HUES48 (cell line): ENCODE data around the gene MUSTN1.

ENCODE experiments used
- H3K27ac ChIP-seq: one replicate; pipeline ENCODE4 v1.7.0; 2013; ENCODE audit warnings: low read depth, low read length, inconsistent platforms
- H3K27me3 ChIP-seq: 2 replicates; pipeline ENCODE4 v1.6.1; 2013; ENCODE audit warnings: mild to moderate bottlenecking, low read length; ENCODE audit not compliant: control insufficient read depth, insufficient read depth
- H3K36me3 ChIP-seq: 2 replicates; pipeline ENCODE4 v1.6.1; 2013; ENCODE audit warnings: low read length; ENCODE audit not compliant: control insufficient read depth, insufficient read depth
- H3K4me1 ChIP-seq: 2 replicates; pipeline ENCODE4 v1.6.1; 2013; ENCODE audit warnings: mild to moderate bottlenecking, low read length; ENCODE audit not compliant: control insufficient read depth, insufficient read depth
- H3K4me3 ChIP-seq: 2 replicates; pipeline ENCODE4 v1.5.1; 2013; ENCODE audit warnings: mild to moderate bottlenecking, low read depth, low read length
- H3K9ac ChIP-seq: 2 replicates; pipeline ENCODE4 v1.6.1; 2013; ENCODE audit warnings: mild to moderate bottlenecking, low read depth, low read length, moderate library complexity
- H3K9me3 ChIP-seq: 2 replicates; pipeline ENCODE4 v1.6.1; 2013; ENCODE audit warnings: low read length; ENCODE audit not compliant: control insufficient read depth, insufficient read depth

The MUSTN1 gene

GRCh38 chr3:52835766-52836470 lies 1.1 kb upstream of the MUSTN1 start:
- H3K4me3 ChIP-seq: no peak overlapping the region
- peaks cover 7% of the 10 kb centered on the region; the same call in 1 of the 2 replicates for H3K4me1 ChIP-seq
- H3K27ac ChIP-seq: peak overlapping the region; percentile 39
- H3K27me3 ChIP-seq: no peaks in the 10 kb centered on the region
- peaks cover 9% of the 10 kb centered on the region; the same call in 1 of the 2 replicates for H3K36me3 ChIP-seq
- no peaks in the 10 kb centered on the region for H3K9me3 ChIP-seq
- H3K9ac ChIP-seq: no peak overlapping the region

GRCh38 chr3:52833202-52833601 lies 1.6 kb downstream of the MUSTN1 start:
- Histone ChIP-seq H3K36me3 (peaks cover 4% of the 10 kb centered on the region; the same call in 1 of the 2 replicates), H3K27me3 (no peaks in the 10 kb centered on the region), H3K4me3 (no peak overlapping the region), H3K9ac (no peak overlapping the region), H3K27ac (no peak overlapping the region), H3K4me1 (peaks cover 7% of the 10 kb centered on the region; the same call in 1 of the 2 replicates), H3K9me3 (no peaks in the 10 kb centered on the region)

GRCh38 chr3:52831500-52832301 lies 3.1 kb downstream of the MUSTN1 start:
- no peaks in the 10 kb centered on the region for H3K27me3 ChIP-seq
- H3K27ac ChIP-seq: no peak overlapping the region
- H3K4me1 ChIP-seq: peaks cover 7% of the 10 kb centered on the region; the same call in 1 of the 2 replicates
- H3K9ac ChIP-seq: no peak overlapping the region
- H3K9me3 ChIP-seq: no peaks in the 10 kb centered on the region
- no peak overlapping the region for H3K4me3 ChIP-seq
- H3K36me3 ChIP-seq: peaks cover 4% of the 10 kb centered on the region; the same call in 1 of the 2 replicates

- Histone ChIP-seq H3K27ac (no peak within 1 kb of the TSS), H3K36me3 (no peaks in the 10 kb centered on the region), H3K9ac (no peak within 1 kb of the TSS), H3K27me3 (no peaks in the 10 kb centered on the region), H3K4me1 (peaks cover 6% of the 10 kb centered on the region; the same call in 1 of the 2 replicates), H3K9me3 (no peaks in the 10 kb centered on the region), H3K4me3 (no peak within 1 kb of the TSS)
Observed at GRCh38 chr3:52830535-52831258, 4.1 kb downstream of the MUSTN1 start, which contains the start of gene ITIH4. Gene ITIH4 (minus strand): TSS chr3:52830672. CDS start chr3:52830642, 30 bp downstream.

- Histone ChIP-seq H3K4me3 (no peak overlapping the region), H3K9ac (no peak overlapping the region), H3K9me3 (no peaks in the 10 kb centered on the region), H3K36me3 (no peaks in the 10 kb centered on the region), H3K27ac (no peak overlapping the region), H3K4me1 (no peaks in the 10 kb centered on the region; the same call in 1 of the 2 replicates), H3K27me3 (no peaks in the 10 kb centered on the region)
Observed at GRCh38 chr3:52829906-52830463, 4.8 kb downstream of the MUSTN1 start.

- Histone ChIP-seq H3K9me3 (no peaks in the 10 kb centered on the region), H3K27ac (no peak overlapping the region), H3K4me1 (no peaks in the 10 kb centered on the region; the same call in 1 of the 2 replicates), H3K36me3 (no peaks in the 10 kb centered on the region), H3K9ac (no peak overlapping the region), H3K4me3 (no peak overlapping the region), H3K27me3 (no peaks in the 10 kb centered on the region)
Observed at GRCh38 chr3:52829482-52829881, 5.3 kb downstream of the MUSTN1 start.

GRCh38 chr3:52827866-52828376 lies 6.9 kb downstream of the MUSTN1 start:
- no peaks in the 10 kb centered on the region for H3K9me3 ChIP-seq
- H3K27ac ChIP-seq: no peak overlapping the region
- no peak overlapping the region for H3K4me3 ChIP-seq
- no peaks in the 10 kb centered on the region; the same call in 1 of the 2 replicates for H3K4me1 ChIP-seq
- no peaks in the 10 kb centered on the region for H3K36me3 ChIP-seq
- H3K27me3 ChIP-seq: no peaks in the 10 kb centered on the region
- no peak overlapping the region for H3K9ac ChIP-seq

- Histone ChIP-seq H3K9me3 (no peaks in the 10 kb centered on the region), H3K27ac (no peak overlapping the region), H3K4me1 (no peaks in the 10 kb centered on the region), H3K4me3 (no peak overlapping the region), H3K9ac (no peak overlapping the region), H3K27me3 (no peaks in the 10 kb centered on the region), H3K36me3 (no peaks in the 10 kb centered on the region)
Observed at GRCh38 chr3:52827441-52827840, 7.4 kb downstream of the MUSTN1 start.

- Histone ChIP-seq H3K4me1 (no peaks in the 10 kb centered on the region), H3K27me3 (no peaks in the 10 kb centered on the region), H3K9ac (no peak overlapping the region), H3K4me3 (no peak overlapping the region), H3K27ac (no peak overlapping the region), H3K36me3 (no peaks in the 10 kb centered on the region), H3K9me3 (no peaks in the 10 kb centered on the region)
Observed at GRCh38 chr3:52824037-52824436, 10.8 kb downstream of the MUSTN1 start.

GRCh38 chr3:52822363-52822762 lies 12.5 kb downstream of the MUSTN1 start:
- H3K4me3 ChIP-seq: no peak overlapping the region
- no peaks in the 10 kb centered on the region for H3K4me1 ChIP-seq
- H3K9me3 ChIP-seq: no peaks in the 10 kb centered on the region
- no peaks in the 10 kb centered on the region for H3K27me3 ChIP-seq
- no peaks in the 10 kb centered on the region for H3K36me3 ChIP-seq
- H3K9ac ChIP-seq: no peak overlapping the region
- H3K27ac ChIP-seq: no peak overlapping the region
